Activated CD4-positive, alpha-beta T cell treated with anti-CD3 and anti-CD28 coated beads, Interleukin-2, amount 50 U/mL, for 48 hours (primary cell): ENCODE measurements around the gene TRPT1.

Experiments
- DNase-seq, 2 experiments: peaks; one replicate each; pipeline ENCODE4 v3.0.0-alpha.2; 2020

TRPT1 gene

GRCh38 chr11:64244107-64244506 is 18.1 kb upstream of the TRPT1 start:
- no peak for DNase-seq

- no peak for DNase-seq
These were observed 17.4 kb upstream of the TRPT1 start for GRCh38 chr11:64243236-64243854.

- peak; percentile 34 to 47 for DNase-seq
These were observed 15.7 kb upstream of the TRPT1 start for GRCh38 chr11:64241491-64242374.

- peak; percentile 100 for DNase-seq
These were observed 15.2 kb upstream of the TRPT1 start for GRCh38 chr11:64241241-64241490.

- DNase-seq: peak; percentile 96 to 97
These were observed 14.7 kb upstream of the TRPT1 start, which contains the start of gene FKBP2 for GRCh38 chr11:64240435-64241240. Gene FKBP2 (plus strand): TSS chr11:64241095. CDS start chr11:64242388, 1,293 bp downstream.

- peak; percentile 30 to 45 for DNase-seq
These were observed 13.9 kb upstream of the TRPT1 start for GRCh38 chr11:64239662-64240434.

- DNase-seq: no peak
These were observed 13.0 kb upstream of the TRPT1 start for GRCh38 chr11:64238999-64239398.

- no peak for DNase-seq
These were observed 12.1 kb upstream of the TRPT1 start for GRCh38 chr11:64238076-64238475.

- no peak for DNase-seq
These were observed 11.5 kb upstream of the TRPT1 start for GRCh38 chr11:64237484-64237951.

GRCh38 chr11:64235437-64236161 is 9.6 kb upstream of the TRPT1 start:
- no peak for DNase-seq

GRCh38 chr11:64234647-64235379 is 8.8 kb upstream of the TRPT1 start:
- DNase-seq: peak; percentile 49 to 60

GRCh38 chr11:64233913-64234586 is 8.1 kb upstream of the TRPT1 start, which contains the start of gene VEGFB:
Gene VEGFB (plus strand): TSS chr11:64234584. CDS start chr11:64234834, 250 bp downstream.
- peak; percentile 72 for DNase-seq

- no peak for DNase-seq
These were observed 7.0 kb upstream of the TRPT1 start for GRCh38 chr11:64232967-64233315.

GRCh38 chr11:64232182-64232966 is 6.4 kb upstream of the TRPT1 start:
- DNase-seq: no peak

- no peak for DNase-seq
These were observed 5.6 kb upstream of the TRPT1 start for GRCh38 chr11:64231546-64231945.

- no peak for DNase-seq
These were observed 5.0 kb upstream of the TRPT1 start for GRCh38 chr11:64230985-64231365.

GRCh38 chr11:64230171-64230984 is 4.4 kb upstream of the TRPT1 start, which contains the start of gene DNAJC4:
Gene DNAJC4 (plus strand): TSS chr11:64230548. CDS start chr11:64230855, 307 bp downstream.
- DNase-seq: peak; percentile 92 to 95

GRCh38 chr11:64229744-64230170 is 3.8 kb upstream of the TRPT1 start:
- DNase-seq: no peak
